Measurements from ENCODE around the gene OR8B4.
A peak's percentile ranks its signal among the peaks of the same experiment; 100 is the strongest.

GRCh38 chr11:124402326-124402922 is 22.2 kb downstream of the OR8B4 start:
- peak; percentile 91 for TF ChIP-seq CTCF (conservative IDR thresholded peaks at IDR 0.05; ENCODE audit: low read length)
- no peak for TF ChIP-seq EZH2phosphoT487 (IDR thresholded peaks at IDR 0.05; ENCODE audit: borderline replicate concordance)

All from Loucy (cell line).